Activated CD4-positive, alpha-beta T cell treated with anti-CD3 and anti-CD28 coated beads for 24 hours (primary cell): Measurements from ENCODE around the gene KIAA1755.

Experiments
- DNase-seq, 2 donors: peaks; one replicate each; pipeline ENCODE4 v3.0.0-alpha.2; 2020; ENCODE audit warnings: low read depth in 2 of 2

KIAA1755 gene

GRCh38 chr20:38203981-38204357, 56.6 kb downstream of the KIAA1755 start:
- DNase-seq = no peak

GRCh38 chr20:38203337-38203980, 57.1 kb downstream of the KIAA1755 start:
- no peak for DNase-seq

- no peak for DNase-seq
These were observed 57.6 kb downstream of the KIAA1755 start for GRCh38 chr20:38202982-38203293.

GRCh38 chr20:38202153-38202981, 58.2 kb downstream of the KIAA1755 start:
- DNase-seq = no peak

GRCh38 chr20:38201356-38201755, 59.2 kb downstream of the KIAA1755 start:
- DNase-seq = no peak

DNA sequence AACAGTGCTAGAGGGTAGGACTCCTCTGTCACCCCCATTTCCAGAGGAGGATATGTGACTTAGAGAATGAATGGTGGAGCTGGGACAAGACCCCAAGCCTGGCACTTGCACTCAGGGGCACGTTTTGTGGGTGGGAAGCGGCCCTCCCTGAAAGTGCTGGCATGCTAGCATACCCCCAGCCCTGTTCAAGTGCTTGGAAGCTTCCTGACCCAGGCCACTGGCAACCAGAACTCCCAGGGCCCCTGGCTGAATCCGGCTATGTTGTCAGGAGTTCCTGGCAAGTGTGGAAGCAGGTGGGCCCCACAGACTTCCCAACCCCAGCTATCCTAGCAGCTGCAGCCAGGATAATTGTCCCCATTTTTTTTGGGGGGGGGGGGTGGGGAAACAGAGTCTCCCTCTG, 59.9 kb downstream of the KIAA1755 start:
- DNase-seq = no peak

DNA sequence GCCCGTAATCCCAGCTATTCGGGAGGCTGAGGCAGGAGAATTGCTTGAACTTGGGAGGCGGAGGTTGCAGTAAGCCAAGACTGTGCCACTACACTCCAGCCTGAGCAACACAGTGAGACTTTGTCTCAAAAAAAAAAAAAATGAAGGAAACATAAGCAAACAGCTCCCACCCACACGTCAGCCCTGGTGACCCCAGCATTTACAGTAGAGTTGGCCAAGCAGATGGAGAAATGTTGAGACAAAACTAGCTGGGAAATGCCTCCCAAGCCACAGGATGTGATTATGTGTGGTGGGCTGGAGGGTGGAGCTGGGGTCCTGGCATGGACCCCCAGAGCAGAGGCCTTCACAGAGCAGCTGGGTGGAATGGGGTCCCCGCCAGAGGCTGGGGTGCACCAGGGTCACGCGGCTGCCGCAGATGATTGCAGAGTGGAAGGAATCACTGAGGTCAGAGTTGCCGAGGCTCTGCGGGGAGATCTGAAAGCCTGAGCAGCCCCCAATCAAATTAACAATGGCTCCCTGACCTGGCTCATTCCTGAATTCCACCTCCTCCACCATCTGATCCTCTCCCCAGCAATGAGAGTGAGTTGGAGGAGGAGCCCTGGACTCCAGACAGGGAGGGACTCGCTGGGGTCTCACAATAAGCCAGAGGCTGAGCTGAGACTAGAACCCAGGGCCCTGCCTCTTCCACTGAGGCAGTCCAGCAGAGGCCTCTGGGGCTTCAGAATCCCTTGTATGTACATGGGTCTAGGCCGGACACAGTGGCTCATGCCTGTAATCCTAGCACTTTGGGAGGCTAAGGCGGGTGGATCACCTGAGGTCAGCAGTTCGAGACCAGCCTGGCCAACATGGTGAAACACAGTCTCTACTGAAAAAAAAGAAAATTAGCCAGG, 60.8 kb downstream of the KIAA1755 start:
- no peak for DNase-seq

DNA sequence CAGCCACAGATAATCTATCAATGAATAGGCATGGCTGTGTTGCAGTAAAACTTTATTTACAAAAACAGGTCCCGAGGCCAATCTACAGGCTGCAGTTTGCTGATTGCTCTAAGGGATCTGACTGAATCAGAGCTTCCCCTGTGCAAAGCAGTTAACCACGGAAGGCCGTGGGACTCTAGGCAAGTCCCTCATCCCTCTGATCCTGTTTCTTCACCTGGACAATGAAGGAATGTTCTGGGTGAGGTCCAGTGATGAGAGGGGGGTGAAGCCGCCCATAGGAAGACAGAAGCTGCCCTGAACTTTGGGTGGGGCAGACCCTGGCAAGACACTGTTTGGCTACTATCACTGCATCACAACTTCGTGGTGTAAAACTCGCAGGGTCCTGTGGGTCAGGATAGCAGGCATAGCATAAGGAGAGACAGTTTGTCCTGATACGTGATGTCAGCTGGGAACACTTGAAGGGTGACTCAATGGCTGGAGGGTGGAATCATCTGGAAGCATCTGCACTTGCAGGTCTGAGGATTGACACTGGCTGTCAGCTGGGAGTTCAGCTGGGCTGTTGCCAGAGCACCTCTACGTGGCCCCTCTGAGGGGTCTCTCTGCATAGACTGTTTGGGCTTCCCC, 62.2 kb downstream of the KIAA1755 start:
- no peak for DNase-seq

DNA sequence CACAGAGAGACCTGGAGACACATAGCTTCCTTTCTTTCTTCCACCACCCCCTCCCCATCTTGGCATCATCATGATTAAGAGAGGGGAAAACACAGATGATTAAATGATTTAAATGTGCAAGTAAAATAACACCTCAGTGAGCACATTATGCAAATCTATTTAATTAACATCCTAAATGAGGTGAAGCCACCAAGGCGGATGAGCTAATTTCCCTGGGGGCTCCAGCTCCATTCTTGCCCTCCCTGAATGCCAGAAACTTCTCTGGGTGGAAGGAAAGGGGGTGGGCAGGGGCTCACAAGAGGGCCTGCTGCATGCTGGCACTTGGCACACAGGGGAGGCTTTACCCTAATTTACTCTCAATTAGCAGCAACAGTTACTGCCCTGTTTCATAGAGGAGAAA, 62.9 kb downstream of the KIAA1755 start:
- DNase-seq = no peak

- DNase-seq = no peak
These were observed 63.3 kb downstream of the KIAA1755 start for GRCh38 chr20:38197217-38197616.

GRCh38 chr20:38196592-38196991, 63.9 kb downstream of the KIAA1755 start:
- DNase-seq = no peak

GRCh38 chr20:38196076-38196475, 64.5 kb downstream of the KIAA1755 start:
- DNase-seq = no peak

DNA sequence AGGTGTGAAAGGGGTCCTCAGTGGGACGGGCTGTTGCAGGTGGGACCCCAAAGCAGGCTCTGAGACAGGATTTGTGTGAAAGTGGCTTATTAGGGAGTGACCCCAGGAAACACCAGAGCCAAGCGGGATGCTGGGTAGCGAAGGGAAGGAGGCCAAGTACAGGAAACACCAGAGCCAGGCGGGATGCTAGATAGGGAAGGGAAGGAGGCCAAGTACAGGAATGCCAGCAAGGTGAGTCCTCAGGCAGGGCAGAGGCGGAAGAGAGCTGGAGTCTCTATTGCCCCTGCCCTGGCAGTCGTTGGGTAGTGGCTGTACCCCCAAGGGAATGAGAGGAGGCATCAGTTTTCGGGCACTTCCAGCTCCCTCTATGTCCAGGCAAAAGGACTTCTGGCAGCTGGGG, 65.0 kb downstream of the KIAA1755 start:
- no peak for DNase-seq

DNA sequence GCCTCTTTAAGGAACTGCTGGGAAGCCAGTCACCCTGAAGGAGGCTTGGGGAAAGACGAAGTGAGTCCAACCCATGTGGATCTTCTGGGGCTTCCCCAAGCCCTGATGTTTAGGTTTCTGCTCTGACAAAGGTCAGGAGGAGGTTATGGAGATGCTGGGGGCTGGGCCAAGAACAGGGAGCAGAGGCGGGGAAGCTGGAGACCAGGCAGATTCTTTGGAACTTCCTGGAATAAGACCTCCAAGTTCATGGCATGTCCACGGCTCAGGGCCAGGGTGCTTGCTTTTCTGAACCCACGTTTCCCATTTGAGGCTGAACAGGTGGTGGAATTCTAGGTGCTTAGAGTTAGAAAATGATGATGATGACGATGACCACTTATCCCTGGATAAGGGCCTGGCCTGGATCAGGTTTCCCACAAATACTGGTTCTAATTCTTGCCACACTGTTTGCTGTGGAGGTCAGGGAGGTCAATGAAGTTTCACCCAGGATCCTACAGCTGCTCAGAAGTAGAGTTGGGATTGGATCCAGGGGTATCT, 65.5 kb downstream of the KIAA1755 start:
- no peak for DNase-seq

- DNase-seq = no peak
These were observed 66.9 kb downstream of the KIAA1755 start for GRCh38 chr20:38193586-38194105.

- DNase-seq = no peak
These were observed 68.1 kb downstream of the KIAA1755 start for GRCh38 chr20:38192323-38192885.

GRCh38 chr20:38191654-38192053, 68.9 kb downstream of the KIAA1755 start:
- no peak for DNase-seq

- DNase-seq = no peak
These were observed 69.6 kb downstream of the KIAA1755 start for GRCh38 chr20:38190936-38191371.

- no peak for DNase-seq
These were observed 70.4 kb downstream of the KIAA1755 start for GRCh38 chr20:38190166-38190565.

DNA sequence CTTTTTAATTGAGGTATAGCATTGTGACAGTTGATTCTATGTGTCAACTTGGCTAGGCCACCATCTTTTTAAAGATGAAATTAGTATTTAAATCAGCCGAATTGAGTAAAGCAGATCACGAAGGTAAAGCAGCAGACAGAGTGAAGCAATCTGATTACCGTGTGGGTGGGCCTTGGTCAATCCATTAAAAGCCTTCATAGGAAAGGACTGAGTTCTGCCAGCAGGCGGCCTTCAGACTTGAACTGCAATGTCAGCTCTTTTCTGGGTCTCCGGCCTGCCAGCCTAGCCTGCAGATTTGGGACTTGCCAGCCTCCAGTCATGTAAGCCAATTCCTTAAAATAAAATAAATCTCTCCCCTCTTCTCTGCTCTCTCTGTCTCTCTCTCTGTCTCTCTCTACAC, 73.0 kb downstream of the KIAA1755 start:
- no peak for DNase-seq

DNA sequence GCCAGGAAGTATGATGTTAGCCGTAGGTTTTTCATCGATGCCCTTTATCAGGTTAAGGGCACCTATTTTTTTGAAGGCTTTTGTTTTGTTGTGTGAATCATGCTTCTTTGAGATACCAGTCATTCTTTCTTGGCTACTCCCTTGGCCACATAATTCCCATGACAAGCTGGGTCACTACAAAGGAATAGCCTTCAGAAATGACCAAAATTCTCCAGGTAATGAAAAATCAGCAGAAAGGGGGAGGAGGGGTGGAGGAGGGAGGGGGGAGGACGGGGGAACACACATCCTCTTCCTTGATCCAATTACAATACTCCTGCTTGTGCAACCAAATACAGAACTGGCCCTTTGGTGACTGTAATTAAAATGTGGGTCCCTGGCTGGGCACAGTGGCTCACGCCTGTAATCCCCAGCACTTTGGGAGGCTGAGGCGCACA, 73.7 kb downstream of the KIAA1755 start:
- no peak for DNase-seq
